ENCODE results near the gene GZMM.

Gene GZMM

GRCh38 chr19:512547-513365 lies 31.1 kb upstream of the GZMM start:
- DNase-seq, result no peak

DNA sequence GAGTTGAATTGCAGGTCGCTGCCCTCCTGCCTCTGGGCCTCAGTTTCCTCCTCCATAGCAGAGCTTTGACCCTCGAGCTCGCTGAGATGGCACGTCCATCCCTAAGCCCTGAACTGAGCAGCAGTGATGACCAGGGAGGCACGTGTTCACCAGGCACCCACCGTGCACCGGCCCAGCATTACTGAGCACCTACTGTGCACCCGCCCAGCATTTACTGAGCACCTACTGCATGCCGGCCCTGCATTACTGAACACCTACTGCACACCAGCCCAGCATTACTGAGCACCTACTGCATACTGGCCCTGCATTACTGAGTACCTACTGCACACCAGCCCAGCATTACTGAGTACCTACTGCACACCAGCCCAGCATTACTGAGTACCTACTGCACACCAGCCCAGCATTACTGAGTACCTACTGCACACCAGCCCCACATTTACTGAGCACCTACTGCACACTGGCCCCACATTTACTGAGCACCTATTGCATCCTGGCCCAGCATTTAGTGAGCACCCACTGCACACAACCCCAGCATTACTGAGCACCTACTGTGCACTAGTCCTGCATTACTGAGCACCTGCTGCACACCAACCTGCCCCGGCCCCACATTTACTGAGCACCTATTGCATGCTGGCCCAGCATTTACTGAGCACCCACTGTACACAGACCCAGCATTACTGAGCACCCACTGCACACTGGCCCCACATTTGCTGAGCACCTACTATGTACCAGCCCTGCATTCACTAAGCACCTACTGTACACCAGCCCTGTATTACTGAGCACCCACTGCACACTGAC lies 30.3 kb upstream of the GZMM start:
- no peak for DNase-seq

- no peak for DNase-seq
Observed at GRCh38 chr19:514166-514663, 29.6 kb upstream of the GZMM start.

DNA sequence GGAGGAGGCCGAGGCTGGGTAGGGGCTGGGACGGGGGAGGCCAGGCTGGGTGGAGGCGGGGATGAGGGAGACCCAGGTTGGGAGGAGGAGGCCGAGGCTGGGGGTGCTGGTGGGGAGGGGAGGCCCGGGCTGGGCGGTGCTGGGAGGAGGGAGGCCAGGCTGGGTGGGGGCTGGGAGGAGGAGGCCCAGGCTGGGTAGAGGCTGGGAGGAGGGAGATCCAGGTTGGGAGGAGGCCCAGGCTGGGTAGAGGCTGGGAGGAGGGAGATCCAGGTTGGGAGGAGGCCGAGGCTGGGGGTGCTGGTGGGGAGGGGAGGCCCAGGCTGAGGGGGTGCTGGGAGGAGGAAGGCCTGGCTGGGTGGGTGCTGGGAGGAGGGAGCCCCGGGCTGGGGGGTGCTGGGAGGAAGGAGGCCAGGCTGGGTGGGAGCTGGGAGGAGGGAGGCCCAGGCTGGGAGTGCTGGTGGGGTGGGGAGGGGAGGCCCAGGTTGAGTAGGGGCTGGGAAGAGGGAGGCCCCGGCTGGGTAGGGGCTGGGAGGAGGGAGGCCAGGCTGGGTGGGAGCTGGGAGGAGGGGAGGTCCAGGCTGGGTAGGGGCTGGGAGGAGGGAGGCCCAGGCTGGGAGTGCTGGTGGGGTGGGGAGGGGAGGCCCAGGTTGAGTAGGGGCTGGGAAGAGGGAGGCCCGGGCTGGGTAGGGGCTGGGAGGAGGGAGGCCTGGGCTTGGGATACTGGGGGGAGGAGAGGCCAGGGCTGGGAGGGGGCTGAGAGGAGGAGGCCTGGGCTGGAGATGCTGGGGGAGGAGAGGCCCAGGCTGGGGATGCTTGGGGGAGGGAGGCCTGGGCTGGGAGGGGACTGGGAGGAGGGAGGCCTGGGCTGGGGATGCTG lies 25.9 kb upstream of the GZMM start:
- DNase-seq, result no peak

DNA sequence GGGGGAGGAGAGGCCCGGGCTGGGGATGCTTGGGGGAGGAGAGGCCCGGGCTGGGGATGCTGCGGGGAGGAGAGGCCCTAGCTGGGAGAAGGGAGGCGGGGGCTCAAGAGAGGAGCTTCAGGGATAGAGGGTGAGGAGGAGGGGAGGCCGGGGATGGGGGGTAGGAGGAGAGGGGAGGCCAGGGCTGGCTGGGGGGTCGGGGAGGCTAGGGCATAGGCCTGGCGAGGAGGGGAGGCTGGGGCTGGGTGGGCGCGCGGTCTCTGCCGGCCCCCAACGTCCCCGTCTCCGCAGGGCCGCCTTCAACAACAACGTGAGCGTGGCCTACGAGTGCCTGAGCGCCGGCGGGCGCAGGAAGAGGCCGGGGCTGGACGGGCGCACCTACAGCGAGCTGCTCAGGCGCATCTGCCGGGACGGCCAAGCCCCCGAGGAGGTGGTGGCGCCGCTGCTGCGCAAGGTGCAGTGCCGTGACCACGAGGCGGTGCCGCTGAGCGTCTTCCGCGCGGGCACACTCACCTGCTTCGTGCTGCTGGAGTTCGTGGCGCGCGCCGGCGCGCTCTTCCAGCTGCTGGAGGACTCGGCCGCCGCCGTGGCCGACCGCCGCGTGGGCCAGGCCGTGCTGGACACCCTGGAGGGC lies 25.1 kb upstream of the GZMM start:
- DNase-seq, result peak in 2 of 4 experiments; percentile 33 to 69

DNA sequence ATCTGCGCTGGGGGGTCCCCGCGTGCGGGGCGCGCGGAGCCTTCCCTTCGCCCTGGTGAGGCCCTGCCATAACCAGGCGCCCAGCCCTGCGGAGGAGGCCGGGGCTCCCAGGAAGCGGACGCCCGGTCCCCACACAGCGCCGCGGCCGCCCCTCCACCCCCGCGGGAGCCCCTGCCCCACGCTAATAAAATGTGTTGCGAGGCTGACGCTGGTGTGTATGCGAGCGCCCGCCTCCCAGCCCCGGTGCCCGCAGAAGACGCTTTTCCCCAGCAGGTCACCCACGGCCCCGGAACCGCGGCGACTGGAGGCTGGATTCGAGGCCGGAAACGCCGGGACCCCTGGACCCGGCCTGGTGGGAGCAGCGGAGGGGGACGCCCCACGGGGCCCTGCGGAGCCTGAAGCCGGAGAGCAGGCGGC lies 24.4 kb upstream of the GZMM start:
- no peak for DNase-seq

DNA sequence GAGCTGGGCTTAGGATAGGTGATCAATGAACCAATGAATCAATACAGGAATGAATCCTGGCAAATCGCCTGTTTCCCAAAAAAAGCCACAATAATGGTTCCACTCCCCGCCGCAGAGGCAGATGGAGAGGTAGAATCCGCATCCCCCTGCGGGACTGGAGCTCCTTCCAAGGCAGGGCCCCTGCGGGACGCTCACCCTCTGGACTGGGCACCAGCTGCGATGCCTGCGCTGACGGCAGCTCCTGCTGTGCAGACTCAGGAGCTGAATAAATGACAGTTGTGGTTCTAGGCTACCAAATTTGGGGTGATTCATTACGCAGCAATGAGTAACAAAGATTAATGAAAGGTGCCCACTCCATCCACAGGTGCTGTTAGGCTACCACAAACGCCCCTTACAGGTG lies 21.1 kb upstream of the GZMM start:
- DNase-seq, result no peak

- no peak for DNase-seq
Observed at GRCh38 chr19:524062-524674, 19.7 kb upstream of the GZMM start.

- no peak for DNase-seq
Observed at GRCh38 chr19:525029-525428, 18.8 kb upstream of the GZMM start.

- DNase-seq, result no peak
Observed at GRCh38 chr19:525857-526419, 17.9 kb upstream of the GZMM start.

GRCh38 chr19:530134-531008 lies 13.5 kb upstream of the GZMM start:
- DNase-seq, result no peak

- DNase-seq, result peak; percentile 62 to 87 (median 75)
Observed at GRCh38 chr19:531009-531752, 12.7 kb upstream of the GZMM start.

GRCh38 chr19:531753-532560 lies 11.9 kb upstream of the GZMM start, which contains the start of gene CDC34:
TSS of gene CDC34 (plus strand) at chr19:531760. CDS start at chr19:531932, 172 bp downstream.
- no peak for DNase-seq

DNA sequence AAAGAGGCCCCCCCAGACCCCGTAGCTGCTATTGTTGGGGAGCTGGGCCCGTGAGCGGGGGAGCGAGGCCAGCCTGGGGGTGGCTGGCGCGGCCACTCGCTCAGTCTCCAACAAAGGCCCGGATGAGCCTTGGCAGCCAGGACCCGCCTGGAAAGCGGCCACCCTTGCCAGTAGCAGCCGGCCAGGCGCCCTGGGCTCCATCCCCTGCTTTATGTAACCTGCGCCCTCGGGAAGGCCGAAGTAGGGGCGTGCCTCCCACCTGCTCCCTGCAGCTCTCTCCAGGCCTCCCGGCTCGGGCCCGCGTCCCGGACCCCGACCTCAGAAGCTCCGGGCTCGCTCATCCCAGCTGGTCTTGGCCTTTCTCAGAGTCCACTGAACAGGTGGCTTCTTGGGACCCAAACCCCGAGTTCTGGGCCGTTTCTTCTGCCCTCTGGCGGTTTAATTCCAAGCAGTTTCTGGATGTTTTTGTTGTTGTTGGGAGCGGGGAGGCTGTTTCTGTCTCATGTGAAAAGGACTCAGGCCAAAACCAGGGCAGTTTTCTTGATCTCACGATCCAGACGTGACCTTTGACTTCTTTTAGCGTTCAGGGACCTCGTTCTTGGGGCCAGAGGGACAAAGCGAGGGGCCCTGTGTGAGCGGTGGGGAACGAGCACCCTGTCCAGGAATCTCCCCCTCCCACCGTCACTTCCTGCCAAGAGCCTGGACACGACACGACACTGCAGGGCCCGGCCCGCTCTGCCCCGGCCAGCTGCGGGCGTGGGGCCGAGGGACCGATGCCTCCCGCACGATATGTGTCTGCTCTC lies 11.1 kb upstream of the GZMM start:
- DNase-seq, result peak in 1 of 4 experiments; percentile 15

DNA sequence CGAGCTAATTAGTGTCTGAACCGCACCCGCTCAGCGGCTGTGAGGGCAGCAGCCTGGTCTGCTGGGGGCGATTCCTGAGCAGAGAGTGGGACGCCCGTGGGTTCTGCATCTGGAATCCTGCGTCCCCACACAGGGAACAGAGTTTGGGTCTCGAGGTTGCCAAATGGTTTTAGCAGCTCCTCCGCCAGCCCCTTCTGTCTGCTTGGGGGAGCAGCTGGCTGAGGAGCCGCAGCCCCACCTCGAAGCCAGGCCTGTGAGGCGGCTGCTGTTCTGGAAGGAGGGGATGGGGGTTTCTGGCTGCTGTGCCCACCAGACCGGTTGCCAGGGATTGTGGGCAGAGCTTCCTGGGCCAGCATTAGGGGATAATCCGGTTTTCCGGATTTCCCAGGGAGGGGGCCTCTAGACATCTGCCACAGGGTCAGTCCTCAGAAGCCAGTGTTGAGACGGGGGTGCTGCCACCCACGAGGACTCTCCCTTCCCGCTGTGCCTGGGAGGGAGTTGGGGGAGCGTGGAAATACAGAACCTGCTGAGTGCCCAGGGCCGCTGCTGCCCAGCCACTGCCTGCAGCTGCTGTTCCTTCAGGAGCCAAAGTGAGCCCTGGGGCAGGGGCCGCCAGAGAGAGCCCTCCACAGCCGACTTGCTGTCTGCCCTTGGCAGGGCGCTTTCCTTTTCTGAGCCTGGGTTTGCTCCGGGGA lies 10.3 kb upstream of the GZMM start:
- DNase-seq, result no peak

- no peak for DNase-seq
Observed at GRCh38 chr19:534088-534487, 9.8 kb upstream of the GZMM start.
